Neural progenitor cell (in vitro differentiated cells): ENCODE measurements around the gene ZP3. TPM values are rescaled to one million over a fixed set of nuclear protein-coding genes. Genes with fewer than 3 reads are reported as not detected.
"Not testable (repeated sequence)": the region's sequence is repeated elsewhere in the genome, so short reads cannot be mapped to it uniquely, and the experiment has no call there.

Experiments
- DNase-seq: peaks from one replicate; pipeline ENCODE4 v3.0.0-alpha.2; 2016; ENCODE audit warnings: low spot score
- H2AFZ ChIP-seq: fragments of 200-600 bp; sonication (generic); replicated peaks from 2 replicates; pipeline ENCODE4 v1.6.1; 2016; ENCODE audit warnings: antibody characterized with exemption
- H3F3A ChIP-seq: fragments of 200-600 bp; sonication (generic); 2 replicates; pipeline ENCODE4 v1.6.1; 2016; ENCODE audit warnings: antibody characterized with exemption, low read depth
- H3K27ac ChIP-seq: fragments of 200-600 bp; sonication (generic); 2 replicates; pipeline ENCODE4 v1.5.1; 2016; ENCODE audit warnings: mild to moderate bottlenecking
- H3K27me3 ChIP-seq: fragments of 200-600 bp; sonication (generic); 2 replicates; pipeline ENCODE4 v1.6.1; 2016; ENCODE audit warnings: mild to moderate bottlenecking, moderate library complexity
- H3K36me3 ChIP-seq: fragments of 200-600 bp; sonication (generic); 2 replicates; pipeline ENCODE4 v1.5.1; 2016
- H3K4me1 ChIP-seq: fragments of 200-600 bp; sonication (generic); 2 replicates; pipeline ENCODE4 v1.6.1; 2016; ENCODE audit warnings: mixed run types
- H3K4me2 ChIP-seq: fragments of 200-600 bp; sonication (generic); 2 replicates; pipeline ENCODE4 v1.6.1; 2016
- H3K4me3 ChIP-seq: fragments of 200-600 bp; sonication (generic); 2 replicates; pipeline ENCODE4 v1.5.1; 2016
- H3K79me2 ChIP-seq: fragments of 200-600 bp; sonication (generic); 2 replicates; pipeline ENCODE4 v1.6.1; 2016; ENCODE audit warnings: low read depth
- H3K9ac ChIP-seq: fragments of 200-600 bp; sonication (generic); 2 replicates; pipeline ENCODE4 v1.6.1; 2016
- H3K9me3 ChIP-seq: fragments of 200-600 bp; sonication (generic); 2 replicates; pipeline ENCODE4 v1.5.1; 2016; ENCODE audit warnings: low read depth
- H4K20me1 ChIP-seq: fragments of 200-600 bp; sonication (generic); 2 replicates; pipeline ENCODE4 v1.6.1; 2016; ENCODE audit warnings: low read depth
- H3K27ac Mint-ChIP-seq: 3 replicates; pipeline ENCODE4 v1.8.0; 2021; ENCODE audit warnings: mixed read lengths
- H3K27me3 Mint-ChIP-seq: 2 replicates; pipeline ENCODE4 v1.8.0; 2022; ENCODE audit warnings: low read depth, mild to moderate bottlenecking, inconsistent platforms, moderate library complexity, mixed read lengths; ENCODE audit not compliant: insufficient read depth
- H3K36me3 Mint-ChIP-seq: 3 replicates; pipeline ENCODE4 v1.8.0; 2021; ENCODE audit warnings: mixed read lengths
- H3K4me1 Mint-ChIP-seq: 3 replicates; pipeline ENCODE4 v1.8.0; 2021; ENCODE audit warnings: mixed read lengths
- H3K4me3 Mint-ChIP-seq: 3 replicates; pipeline ENCODE4 v1.8.0; 2021; ENCODE audit warnings: mild to moderate bottlenecking, moderate library complexity, mixed read lengths
- H3K9me3 Mint-ChIP-seq: 3 replicates; pipeline ENCODE4 v1.8.0; 2020; ENCODE audit warnings: mixed read lengths
- CTCF ChIP-seq: fragments of 200-600 bp; sonication (generic); IDR thresholded peaks from 2 replicates; pipeline ENCODE4 v1.5.1; 2017; ENCODE audit warnings: antibody characterized with exemption, mild to moderate bottlenecking
- EZH2 ChIP-seq: fragments of 200-600 bp; sonication (generic); IDR thresholded peaks from 2 replicates; pipeline ENCODE4 v1.6.1; 2017; ENCODE audit warnings: antibody characterized with exemption, mild to moderate bottlenecking, moderate library complexity
- EZH2phosphoT487 ChIP-seq: fragments of 200-600 bp; sonication (generic); IDR thresholded peaks from 2 replicates; pipeline ENCODE4 v1.6.1; 2017; ENCODE audit warnings: antibody characterized with exemption
- total RNA-seq: library from RNA; depleted of rRNA; stranded (reverse); fragments of >200 nt; gene quantifications from 2 replicates; pipeline ENCODE4 v1.2.3, GENCODE V29; 2015; ENCODE audit warnings: low replicate concordance

The ZP3 gene
- total RNA-seq, 1 donor from 2014 or later = not detected

GRCh38 chr7:76411626-76412025 is 13.1 kb upstream of the ZP3 start:
- Histone ChIP-seq H3K27ac (no peak overlapping the region), H3K27me3 (no peaks in the 10 kb centered on the region), H3K79me2 (no peaks in the 10 kb centered on the region), H2AFZ (no peak overlapping the region), H3K4me1 (peaks cover 15% of the 10 kb centered on the region), H3K4me2 (no peak overlapping the region), H3F3A (no peaks in the 10 kb centered on the region), H3K4me3 (no peak overlapping the region), H4K20me1 (no peaks in the 10 kb centered on the region), H3K9me3 (no peaks in the 10 kb centered on the region), H3K9ac (no peak overlapping the region), H3K36me3 (no peaks in the 10 kb centered on the region)
- H3K4me1 Mint-ChIP-seq = peaks cover 19% of the 10 kb centered on the region
- H3K9me3 Mint-ChIP-seq = no peaks in the 10 kb centered on the region
- H3K27ac Mint-ChIP-seq = no peak overlapping the region
- H3K4me3 Mint-ChIP-seq = no peak overlapping the region
- H3K27me3 Mint-ChIP-seq = peaks cover 4% of the 10 kb centered on the region
- DNase-seq = no peak
- TF ChIP-seq CTCF (no peak), EZH2phosphoT487 (no peak), EZH2 (no peak)
- H3K36me3 Mint-ChIP-seq = no peaks in the 10 kb centered on the region

GRCh38 chr7:76412249-76412648 is 12.5 kb upstream of the ZP3 start:
- Mint-ChIP-seq H3K36me3 (no peaks in the 10 kb centered on the region), H3K4me3 (no peak overlapping the region), H3K27ac (no peak overlapping the region), H3K27me3 (peaks cover 6% of the 10 kb centered on the region), H3K9me3 (no peaks in the 10 kb centered on the region), H3K4me1 (peaks cover 19% of the 10 kb centered on the region)
- Histone ChIP-seq H3K4me1 (peaks cover 15% of the 10 kb centered on the region), H3F3A (no peaks in the 10 kb centered on the region), H2AFZ (no peak overlapping the region), H3K27me3 (no peaks in the 10 kb centered on the region), H3K27ac (no peak overlapping the region), H3K79me2 (no peaks in the 10 kb centered on the region), H3K4me3 (no peak overlapping the region), H4K20me1 (no peaks in the 10 kb centered on the region), H3K9me3 (no peaks in the 10 kb centered on the region), H3K36me3 (no peaks in the 10 kb centered on the region), H3K4me2 (no peak overlapping the region), H3K9ac (no peak overlapping the region)
- DNase-seq = no peak
- no peak for TF ChIP-seq EZH2
- TF ChIP-seq CTCF = no peak
- TF ChIP-seq EZH2phosphoT487 = no peak

DNA sequence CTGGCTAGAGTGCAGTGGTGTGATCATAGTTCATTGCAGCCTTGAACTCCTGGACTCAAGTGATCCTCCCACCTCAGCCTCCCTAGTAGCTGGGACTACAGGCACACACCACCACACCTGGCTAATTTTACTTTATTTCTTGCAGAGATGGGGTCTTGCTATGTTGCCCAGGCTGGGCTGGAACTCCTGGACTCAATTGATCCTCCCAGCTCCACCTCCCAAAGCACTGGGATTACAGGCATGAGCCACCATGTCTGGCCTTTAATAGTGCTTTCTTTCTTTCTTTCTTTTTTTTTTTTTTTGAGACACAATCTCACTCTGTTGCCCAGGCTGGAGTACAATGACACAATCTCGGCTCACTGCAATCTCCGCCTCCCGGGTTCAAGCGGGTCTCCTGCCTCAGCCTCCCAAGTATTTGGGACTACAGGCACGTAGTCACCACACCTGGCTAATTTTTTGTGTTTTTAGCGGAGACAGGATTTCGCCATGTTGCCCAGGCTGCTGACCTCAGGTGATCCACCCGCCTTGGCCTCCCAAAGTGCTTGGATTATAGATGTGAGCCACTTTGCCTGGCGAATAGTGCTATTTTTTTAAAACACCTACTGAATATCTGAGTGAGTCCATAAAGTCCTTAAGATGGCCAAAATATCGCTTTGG is 7.0 kb upstream of the ZP3 start:
- H3K4me3 ChIP-seq, H3F3A ChIP-seq, DNase-seq, H3K4me3 Mint-ChIP-seq, H3K27ac Mint-ChIP-seq, H3K36me3 Mint-ChIP-seq, H3K9ac ChIP-seq, H3K4me2 ChIP-seq, H3K4me1 Mint-ChIP-seq, H3K36me3 ChIP-seq, H3K27me3 ChIP-seq, H3K27ac ChIP-seq, H4K20me1 ChIP-seq, H3K79me2 ChIP-seq, H3K27me3 Mint-ChIP-seq, H3K4me1 ChIP-seq, H3K9me3 ChIP-seq, H3K9me3 Mint-ChIP-seq, H2AFZ ChIP-seq: not testable (repeated sequence)

DNA sequence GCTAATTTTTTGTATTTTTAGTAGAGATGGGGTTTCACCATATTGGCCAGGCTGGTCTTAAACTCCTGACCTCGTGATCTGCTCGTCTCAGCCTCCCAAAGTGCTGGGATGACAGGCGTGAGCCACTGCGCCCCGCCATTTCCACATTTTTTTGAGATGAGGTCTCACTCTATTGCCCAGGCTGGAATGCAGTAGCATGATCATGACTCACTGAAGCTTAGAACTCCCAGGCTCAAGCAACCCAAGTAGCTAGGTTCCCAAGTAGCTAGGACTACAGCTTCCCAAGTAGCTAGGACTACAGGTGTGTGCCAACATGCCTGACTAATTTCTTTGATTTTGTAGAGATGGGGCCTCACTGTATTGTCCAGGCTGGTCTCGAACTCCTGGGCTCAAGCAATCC is 3.7 kb upstream of the ZP3 start:
- not testable (repeated sequence) for H3K27ac ChIP-seq, H3K36me3 ChIP-seq, H3K79me2 ChIP-seq, H3K36me3 Mint-ChIP-seq, H3K9ac ChIP-seq, H3K4me2 ChIP-seq, H3K9me3 ChIP-seq, H3K27me3 ChIP-seq, H3K4me1 ChIP-seq, H3K4me3 ChIP-seq, H3K27ac Mint-ChIP-seq, H3K27me3 Mint-ChIP-seq, H3K9me3 Mint-ChIP-seq, H3F3A ChIP-seq, H2AFZ ChIP-seq, H4K20me1 ChIP-seq, DNase-seq, H3K4me3 Mint-ChIP-seq
- peaks cover 13% of the 10 kb centered on the region for H3K4me1 Mint-ChIP-seq
